COLO668 (cell line): Measurements from ENCODE around the gene CDPF1.
"Not testable (repeated sequence)": the region's sequence is repeated elsewhere in the genome, so short reads cannot be mapped to it uniquely, and the experiment has no call there.

Experiments
- DNase-seq: peaks from one replicate; lab custom pipeline; 2025; ENCODE audit not compliant: unreplicated experiment; lab: John Stamatoyannopoulos, UW

CDPF1 gene

GRCh38 chr22:46226577-46226976 lies 23.5 kb downstream of the CDPF1 start:
- no peak for DNase-seq

- DNase-seq: no peak
Observed at GRCh38 chr22:46225631-46226030, 24.5 kb downstream of the CDPF1 start.

GRCh38 chr22:46224898-46225290 lies 25.2 kb downstream of the CDPF1 start:
- no peak for DNase-seq

GRCh38 chr22:46224044-46224897 lies 25.8 kb downstream of the CDPF1 start:
- DNase-seq: no peak

- DNase-seq: no peak
Observed at GRCh38 chr22:46220921-46221320, 29.2 kb downstream of the CDPF1 start.

- peak; percentile 81 for DNase-seq
Observed at GRCh38 chr22:46219636-46220035, 30.5 kb downstream of the CDPF1 start.

- DNase-seq: no peak
Observed at GRCh38 chr22:46214616-46215015, 35.5 kb downstream of the CDPF1 start.

- DNase-seq: no peak
Observed at GRCh38 chr22:46214149-46214548, 35.9 kb downstream of the CDPF1 start.

GRCh38 chr22:46213052-46213451 lies 37.0 kb downstream of the CDPF1 start:
- DNase-seq: no peak

GRCh38 chr22:46212195-46212594 lies 37.9 kb downstream of the CDPF1 start:
- DNase-seq: no peak

GRCh38 chr22:46209262-46209661 lies 40.8 kb downstream of the CDPF1 start:
- no peak for DNase-seq

- DNase-seq: no peak
Observed at GRCh38 chr22:46203601-46203980, 46.5 kb downstream of the CDPF1 start.

GRCh38 chr22:46202897-46203600 lies 47.0 kb downstream of the CDPF1 start:
- DNase-seq: no peak

- DNase-seq: no peak
Observed at GRCh38 chr22:46201059-46201757, 48.9 kb downstream of the CDPF1 start.

GRCh38 chr22:46198806-46199205 lies 51.3 kb downstream of the CDPF1 start:
- not testable (repeated sequence) for DNase-seq

- DNase-seq: no peak
Observed at GRCh38 chr22:46198274-46198673, 51.8 kb downstream of the CDPF1 start.

GRCh38 chr22:46196278-46196677 lies 53.8 kb downstream of the CDPF1 start:
- no peak for DNase-seq

GRCh38 chr22:46195487-46196165 lies 54.5 kb downstream of the CDPF1 start:
- DNase-seq: peak; percentile 60
